Thymus (tissue), 11 donors: ENCODE data around the gene NECTIN3. TPM values are rescaled to one million over a fixed set of nuclear protein-coding genes. Genes with fewer than 3 reads are reported as not detected.
A peak's percentile ranks its signal among the peaks of the same experiment; 100 is the strongest.

ENCODE experiments used
- DNase-seq, 9 donors: peaks; one replicate each; pipeline ENCODE4 v3.0.0-alpha.2; 2013; ENCODE audit warnings: low spot score in 9 of 9, low read depth in 6 of 9, missing footprints in 1 of 9
- H3K27ac ChIP-seq, 2 donors: one replicate each; pipeline ENCODE4 v1.5.1; 2013; ENCODE audit warnings: control low read depth in 1 of 2, low read depth in 1 of 2, low read length in 1 of 2, mild to moderate bottlenecking in 1 of 2, moderate library complexity in 1 of 2
- H3K27me3 ChIP-seq, 2 donors: one replicate each; pipeline ENCODE4 v1.5.1; 2013; ENCODE audit warnings: low read length in 1 of 2; ENCODE audit not compliant: control insufficient read depth in 2 of 2, insufficient read depth in 1 of 2
- H3K36me3 ChIP-seq, 2 donors: one replicate each; pipeline ENCODE4 v1.5.1; 2013; ENCODE audit warnings: low read length in 1 of 2, mild to moderate bottlenecking in 1 of 2, moderate library complexity in 1 of 2; ENCODE audit not compliant: control insufficient read depth in 2 of 2, insufficient read depth in 2 of 2
- H3K4me1 ChIP-seq, 2 donors: one replicate each; pipeline ENCODE4 v1.5.1; 2013; ENCODE audit warnings: low read length in 2 of 2; ENCODE audit not compliant: control insufficient read depth in 2 of 2, insufficient read depth in 2 of 2
- H3K4me3 ChIP-seq, 2 donors: one replicate each; pipeline ENCODE4 v1.5.1; 2013; ENCODE audit warnings: low read length in 2 of 2, control low read depth in 1 of 2, mild to moderate bottlenecking in 1 of 2
- H3K9me3 ChIP-seq, 2 donors: one replicate each; pipeline ENCODE4 v1.5.1; 2013; ENCODE audit warnings: low read length in 1 of 2, mild to moderate bottlenecking in 1 of 2; ENCODE audit not compliant: control insufficient read depth in 2 of 2, insufficient read depth in 1 of 2
- WGBS: extraction: QIAGEN DNeasy Blood & Tissue Kit; methylation state at CpG from one replicate; pipeline ENCODE4 v1.1.7; 2013; 5-methylcytosine and 5-hydroxymethylcytosine counted together
- polyA plus RNA-seq: library from polyadenylated mRNA; stranded (reverse); fragments of 200-250 nt; gene quantifications from one replicate; pipeline ENCODE4 v1.2.3, GENCODE V29; 2013
- total RNA-seq: library from RNA; stranded (reverse); fragments of 120-200 nt; gene quantifications from one replicate; pipeline ENCODE4 v1.2.4, GENCODE V29; 2013
- donor health status: healthy.

The NECTIN3 gene
- total and polyA plus RNA-seq, 2 donors, result 1.8 to 8.9 TPM

DNA sequence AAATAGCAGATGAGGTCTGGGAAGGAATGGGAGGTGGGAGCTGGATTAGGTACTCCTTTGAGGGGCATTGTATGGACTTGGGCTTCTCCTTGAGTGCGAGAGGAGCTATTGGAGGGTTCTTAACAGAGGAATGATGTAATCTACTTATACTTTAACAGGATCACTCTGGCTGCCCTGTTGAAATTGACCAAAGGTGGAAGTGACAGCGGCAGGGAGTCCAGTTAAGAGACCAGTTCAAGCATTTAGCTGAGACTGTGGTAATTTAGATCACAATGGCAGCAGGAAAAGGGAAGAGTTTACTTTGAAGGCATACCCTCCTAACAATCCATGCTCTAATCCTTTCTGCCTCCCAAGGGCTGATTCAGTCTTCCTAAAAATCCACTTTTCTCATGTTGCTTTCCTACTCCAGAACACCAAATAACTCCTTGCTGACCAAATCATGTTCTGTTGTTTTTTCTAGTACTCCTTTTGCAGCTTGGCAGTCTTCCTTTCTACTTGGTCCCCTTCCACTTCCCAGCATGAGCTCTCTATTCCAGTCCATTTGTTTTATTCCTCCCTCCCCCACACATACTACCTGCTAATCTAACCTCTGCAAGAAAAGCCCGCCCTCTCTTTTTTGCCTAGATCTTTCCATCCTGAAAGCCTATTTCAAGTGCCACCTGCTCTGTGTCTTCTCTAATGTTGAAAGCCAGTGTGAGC lies 139.4 kb downstream of the NECTIN3 start:
- Histone ChIP-seq H3K36me3 (no peaks in the 10 kb centered on the region), H3K27ac (no peak overlapping the region), H3K9me3 (no peaks in the 10 kb centered on the region), H3K4me1 (peaks cover 0 to 10% of the 10 kb centered on the region in 2 donors), H3K4me3 (no peak overlapping the region), H3K27me3 (no peaks in the 10 kb centered on the region)
- DNase-seq, result peak in 4 of 9 donors; percentile 8 to 41 (median 12)
- WGBS, result 94% methylated on average over 3 of the region's 3 CpGs

DNA sequence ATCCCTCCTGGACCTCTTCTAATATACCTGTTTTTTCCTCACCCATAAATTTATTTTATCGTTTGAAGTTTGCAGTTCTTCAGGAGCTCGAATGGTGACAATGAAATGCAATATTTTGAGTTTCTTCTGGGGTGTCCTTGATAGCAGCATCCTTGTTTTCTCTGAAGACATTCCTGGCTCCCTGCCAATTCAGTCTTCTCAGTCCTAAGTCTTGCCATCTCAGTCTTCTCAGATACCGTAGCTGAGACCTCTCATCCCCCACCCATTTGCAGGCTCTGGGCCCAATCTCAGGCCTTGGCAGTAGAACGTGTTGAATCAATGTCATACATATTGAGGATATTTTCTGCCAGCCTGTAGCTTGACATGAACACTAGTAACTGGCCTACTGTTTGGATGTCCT lies 140.9 kb downstream of the NECTIN3 start:
- Histone ChIP-seq H3K27ac (no peak overlapping the region), H3K9me3 (no peaks in the 10 kb centered on the region), H3K27me3 (no peaks in the 10 kb centered on the region), H3K4me1 (peaks cover 0 to 10% of the 10 kb centered on the region in 2 donors), H3K4me3 (no peak overlapping the region), H3K36me3 (no peaks in the 10 kb centered on the region)
- DNase-seq, result no peak
- WGBS, result 95% methylated on average over 4 of the region's 4 CpGs

DNA sequence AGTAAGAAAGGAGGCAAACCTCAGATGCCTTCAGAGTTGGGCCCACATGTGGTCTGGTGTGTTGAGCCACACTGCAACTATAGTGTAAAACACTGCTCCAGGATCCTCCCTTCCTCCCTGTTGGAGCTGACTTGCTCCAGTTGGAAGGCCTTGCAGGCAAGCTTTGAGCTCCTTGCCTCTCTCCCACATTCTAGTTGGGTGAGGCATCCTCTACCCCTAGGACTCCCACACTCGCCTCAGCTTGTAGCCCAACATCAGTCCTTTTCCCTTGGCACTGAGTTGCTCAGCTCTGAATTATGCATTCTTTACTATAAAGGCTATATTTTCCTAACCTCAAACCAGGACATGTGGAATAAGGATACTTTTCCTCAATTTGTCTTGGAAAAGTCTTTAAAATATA lies 143.9 kb downstream of the NECTIN3 start:
- H3K9me3 ChIP-seq, result no peaks in the 10 kb centered on the region
- WGBS, result 98% methylated on average over 1 of the region's 1 CpG
- no peaks in the 10 kb centered on the region for H3K36me3 ChIP-seq
- no peaks in the 10 kb centered on the region for H3K27me3 ChIP-seq
- no peak overlapping the region for H3K27ac ChIP-seq
- H3K4me3 ChIP-seq, result no peak overlapping the region
- peaks cover 0 to 10% of the 10 kb centered on the region in 2 donors for H3K4me1 ChIP-seq
- no peak for DNase-seq

DNA sequence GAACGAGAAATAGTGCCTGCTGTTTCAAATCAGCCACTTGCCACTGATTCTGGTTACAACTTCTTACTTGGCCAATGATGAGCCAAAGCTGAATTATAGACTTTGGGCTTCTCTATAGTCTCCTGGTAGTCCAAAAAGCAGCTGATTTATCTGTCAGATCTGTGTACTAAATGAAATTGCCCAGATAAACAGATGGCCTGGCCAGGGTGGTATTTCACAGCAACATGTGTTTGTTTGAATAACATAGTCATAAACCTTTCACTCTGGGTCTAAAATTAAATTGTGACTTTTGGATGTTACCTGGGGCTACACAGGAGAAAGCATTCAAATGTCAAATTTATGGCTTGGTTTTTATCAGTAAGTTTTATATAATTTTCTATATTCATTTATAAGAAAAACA lies 147.0 kb downstream of the NECTIN3 start:
- WGBS, result 98% methylated on average over 1 of the region's 1 CpG
- H3K27me3 ChIP-seq, result no peaks in the 10 kb centered on the region
- H3K4me3 ChIP-seq, result no peak overlapping the region
- no peak for DNase-seq
- no peak overlapping the region for H3K27ac ChIP-seq
- H3K9me3 ChIP-seq, result no peaks in the 10 kb centered on the region
- H3K4me1 ChIP-seq, result no peaks in the 10 kb centered on the region
- no peaks in the 10 kb centered on the region for H3K36me3 ChIP-seq

DNA sequence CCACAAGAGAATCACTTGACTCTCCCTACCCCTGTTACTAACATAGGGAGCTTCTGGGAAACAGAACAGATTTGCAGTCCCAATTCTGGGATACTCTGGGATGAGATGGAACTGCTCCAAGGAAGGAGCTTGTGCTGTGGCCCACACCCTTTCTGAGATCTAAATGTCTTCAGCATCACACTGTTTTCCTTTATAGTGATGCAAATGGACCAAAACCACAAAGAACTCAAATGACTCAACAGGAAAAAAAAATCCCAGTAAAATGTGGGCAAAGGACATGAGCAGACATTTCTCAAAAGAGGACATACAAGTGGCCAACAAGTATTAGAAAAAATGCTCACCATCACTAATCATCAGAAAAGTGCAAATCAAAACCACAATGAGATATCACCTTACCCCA lies 155.6 kb downstream of the NECTIN3 start:
- Histone ChIP-seq H3K9me3 (peaks cover 0 to 8% of the 10 kb centered on the region in 2 donors), H3K4me3 (no peak overlapping the region), H3K36me3 (no peaks in the 10 kb centered on the region), H3K27ac (no peak overlapping the region), H3K27me3 (no peaks in the 10 kb centered on the region), H3K4me1 (no peaks in the 10 kb centered on the region)
- DNase-seq, result no peak

DNA sequence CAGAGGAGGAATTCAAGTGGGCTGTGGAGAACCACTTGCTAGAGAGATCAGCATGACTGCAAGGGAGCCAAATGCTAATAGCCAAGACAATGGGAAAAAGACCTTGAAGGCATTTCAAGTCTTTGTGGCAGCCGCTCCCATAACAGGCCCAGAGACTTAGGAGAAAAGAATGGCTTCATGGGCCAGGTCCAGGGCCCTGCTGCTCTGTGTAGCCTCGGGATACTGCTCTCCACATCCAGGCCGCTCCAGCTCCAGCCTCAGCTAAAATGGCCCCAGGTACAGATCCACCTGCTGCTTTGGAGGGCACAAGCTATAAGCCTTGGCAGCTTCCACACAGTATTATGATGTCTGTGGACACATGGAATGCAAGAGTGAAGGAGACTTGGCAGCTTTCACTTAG lies 157.7 kb downstream of the NECTIN3 start:
- no peak overlapping the region for H3K4me3 ChIP-seq
- no peaks in the 10 kb centered on the region for H3K4me1 ChIP-seq
- no peak overlapping the region for H3K27ac ChIP-seq
- no peaks in the 10 kb centered on the region for H3K27me3 ChIP-seq
- H3K36me3 ChIP-seq, result no peaks in the 10 kb centered on the region
- no peak for DNase-seq
- whole genome bisulfite sequencing, result 98% methylated on average over 3 of the region's 3 CpGs
- peaks cover 0 to 8% of the 10 kb centered on the region in 2 donors for H3K9me3 ChIP-seq

DNA sequence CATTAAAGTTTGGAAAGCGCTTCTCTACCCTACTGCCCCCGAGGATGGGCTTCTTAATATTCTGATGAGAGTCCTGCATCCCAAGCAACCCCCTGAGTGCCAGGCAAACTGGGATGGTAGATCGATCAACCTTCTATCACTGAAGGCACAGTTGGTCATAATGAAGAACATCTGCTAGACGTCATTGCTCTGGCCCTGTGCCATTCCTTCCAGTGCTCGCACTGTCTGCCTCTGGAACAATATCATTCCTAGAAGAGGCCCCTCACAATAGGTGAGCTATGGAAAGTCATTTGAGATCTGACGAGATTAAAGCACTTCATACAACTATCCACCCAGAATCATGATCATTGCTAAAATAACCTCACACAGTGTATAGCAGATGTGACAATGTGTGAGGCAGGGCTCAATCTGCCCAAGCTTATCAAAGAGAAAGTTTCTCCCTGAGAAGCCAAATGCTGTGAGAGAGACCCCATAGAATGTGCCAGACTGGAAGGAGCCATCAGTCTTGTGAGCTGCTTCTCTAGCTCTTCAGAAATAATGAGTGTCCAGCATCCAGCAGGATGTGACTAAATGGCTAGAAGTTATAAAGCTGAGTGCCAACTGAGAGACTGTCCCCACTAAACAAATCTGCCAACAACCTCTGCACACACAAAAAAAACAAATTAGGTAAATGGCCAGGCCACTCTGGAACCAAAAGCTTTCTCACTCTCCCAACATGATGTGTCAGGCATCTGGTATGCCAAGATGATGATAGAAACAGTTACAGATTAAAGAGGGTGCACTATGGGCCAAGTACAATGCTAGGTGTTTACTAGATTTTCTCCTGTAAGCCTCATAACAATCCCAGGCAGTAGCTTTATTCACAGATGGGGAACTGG lies 165.5 kb downstream of the NECTIN3 start:
- H3K36me3 ChIP-seq, result no peaks in the 10 kb centered on the region
- H3K27me3 ChIP-seq, result no peaks in the 10 kb centered on the region
- H3K4me3 ChIP-seq, result no peak overlapping the region
- no peaks in the 10 kb centered on the region for H3K4me1 ChIP-seq
- peaks cover 0 to 4% of the 10 kb centered on the region in 2 donors for H3K9me3 ChIP-seq
- WGBS, result 97% methylated on average over 6 of the region's 6 CpGs
- DNase-seq, result no peak
- H3K27ac ChIP-seq, result no peak overlapping the region

DNA sequence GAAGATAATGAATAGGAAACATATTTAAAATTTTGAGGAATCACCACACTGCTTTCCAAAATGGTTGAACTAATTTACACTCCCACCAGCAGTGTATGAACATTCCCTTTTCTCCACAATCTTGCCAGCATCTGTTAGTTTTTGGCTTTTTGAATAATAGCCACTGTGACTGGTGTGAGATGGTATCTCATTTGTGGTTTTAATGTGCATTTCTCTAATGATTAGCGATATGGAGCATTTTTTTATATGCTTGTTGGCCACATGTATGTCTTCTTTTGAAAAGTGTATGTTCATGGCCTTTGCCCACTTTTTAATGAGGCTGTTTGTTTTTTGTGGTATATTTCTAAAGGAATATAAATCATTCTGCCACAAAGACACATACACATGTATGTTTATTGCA lies 166.3 kb downstream of the NECTIN3 start:
- H3K36me3 ChIP-seq, result no peaks in the 10 kb centered on the region
- no peaks in the 10 kb centered on the region for H3K27me3 ChIP-seq
- 87% methylated on average over 1 of the region's 1 CpG for WGBS
- no peak overlapping the region for H3K27ac ChIP-seq
- peaks cover 0 to 12% of the 10 kb centered on the region in 2 donors for H3K9me3 ChIP-seq
- no peak for DNase-seq
- H3K4me3 ChIP-seq, result no peak overlapping the region
- H3K4me1 ChIP-seq, result no peaks in the 10 kb centered on the region

DNA sequence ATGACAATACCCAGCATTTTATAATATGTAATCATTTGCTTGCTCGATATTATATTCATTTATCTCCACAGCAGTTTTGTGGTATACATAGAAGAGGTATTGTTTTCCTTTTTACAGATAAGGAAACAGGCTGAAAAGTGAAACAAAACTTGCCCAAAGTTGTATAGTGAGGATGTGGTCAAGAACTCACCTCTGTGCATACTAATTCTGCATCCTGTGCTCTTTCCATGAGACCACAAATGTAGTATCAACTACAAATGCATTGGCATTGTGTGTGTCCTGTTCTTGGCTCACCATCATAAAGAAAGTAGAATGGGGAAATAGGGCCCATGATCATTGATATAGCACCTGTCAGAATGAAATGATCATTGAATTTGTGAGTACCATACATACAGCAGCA lies 167.3 kb downstream of the NECTIN3 start:
- H3K27me3 ChIP-seq, result no peaks in the 10 kb centered on the region
- peak in 4 of 9 donors; percentile 15 to 66 (median 34) for DNase-seq
- no peaks in the 10 kb centered on the region for H3K36me3 ChIP-seq
- peaks cover 0 to 18% of the 10 kb centered on the region in 2 donors for H3K9me3 ChIP-seq
- no peak overlapping the region for H3K27ac ChIP-seq
- 4% methylated on average over 1 of the region's 1 CpG for WGBS
- no peak overlapping the region for H3K4me3 ChIP-seq
- no peaks in the 10 kb centered on the region for H3K4me1 ChIP-seq
